Bronchial epithelial cell (primary cell): Measurements from ENCODE around the gene ELMO1. TPM values are rescaled to one million over a fixed set of nuclear protein-coding genes. Genes with fewer than 3 reads are reported as not detected.

Experiments
- DNase-seq: peaks from one replicate; pipeline ENCODE4 v3.0.0-alpha.2; 2010; ENCODE audit warnings: low read depth
- FAIRE-seq: peaks from 2 replicates; lab custom pipeline; 2011; peaks lifted over from hg19 to GRCh38; lab: Jason Lieb, UNC
- H3K27me3 ChIP-seq: 2 replicates; pipeline ENCODE4 v1.5.1; 2011; ENCODE audit warnings: low read length; ENCODE audit not compliant: control insufficient read depth, insufficient read depth
- H3K36me3 ChIP-seq: 2 replicates; pipeline ENCODE4 v1.5.1; 2011; ENCODE audit warnings: low read length; ENCODE audit not compliant: control insufficient read depth, insufficient read depth
- H3K4me3 ChIP-seq: 2 replicates; pipeline ENCODE4 v1.5.1; 2011; ENCODE audit warnings: mild to moderate bottlenecking, low read depth, low read length, control low read depth
- total RNA-seq: library from RNA; depleted of rRNA; stranded (reverse); fragments of >200 nt; gene quantifications from 2 replicates; pipeline ENCODE4 v1.2.1, GENCODE V29; 2014
- TF ChIP-seq, protein P1 (sequence below): IDR thresholded peaks from 2 replicates; pipeline ENCODE4 v1.5.1; 2011; ENCODE audit warnings: mild to moderate bottlenecking, moderate library complexity, low read length, control low read depth, inconsistent platforms; ENCODE audit not compliant: insufficient read depth, severe bottlenecking

ELMO1 gene
- total RNA-seq, 1 donor from 2014 or later, result under 0.01 TPM

DNA sequence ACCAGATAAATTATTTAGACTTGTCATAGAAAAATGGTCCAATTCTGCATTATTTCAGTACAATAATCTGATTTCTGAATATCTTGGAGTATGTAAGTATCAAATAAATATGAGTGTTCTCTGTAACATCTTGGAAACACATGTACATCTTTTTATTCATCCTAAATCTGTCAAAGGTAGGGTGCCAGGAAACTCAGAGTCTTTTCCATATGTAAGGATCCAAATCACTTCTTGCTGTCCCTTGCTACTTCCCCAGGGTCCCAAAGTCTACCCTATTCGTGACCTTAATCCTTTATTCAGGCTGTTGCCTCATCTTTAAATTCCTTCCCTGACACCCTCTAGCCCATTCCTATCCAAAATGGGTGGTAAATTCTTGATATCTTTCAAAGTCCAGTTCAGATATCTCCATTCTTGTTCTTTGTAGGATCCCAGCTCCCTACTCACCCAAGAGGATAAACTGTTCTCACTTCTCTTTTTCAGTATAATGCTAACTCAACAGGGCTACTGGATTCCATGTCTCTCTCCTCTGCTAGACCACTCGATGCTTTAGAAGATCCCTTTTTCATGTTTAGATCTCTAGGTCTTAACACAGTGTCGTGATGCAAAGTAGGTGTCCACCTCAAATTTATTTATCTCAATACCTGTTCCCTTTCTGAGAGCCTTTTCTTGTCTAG, 493.1 kb downstream of the ELMO1 start:
- Histone ChIP-seq H3K4me3 (no peak overlapping the region), H3K36me3 (no peaks in the 10 kb centered on the region), H3K27me3 (no peaks in the 10 kb centered on the region)
- no peak for FAIRE-seq
- no peak for DNase-seq
- TF ChIP-seq, protein P1, sequence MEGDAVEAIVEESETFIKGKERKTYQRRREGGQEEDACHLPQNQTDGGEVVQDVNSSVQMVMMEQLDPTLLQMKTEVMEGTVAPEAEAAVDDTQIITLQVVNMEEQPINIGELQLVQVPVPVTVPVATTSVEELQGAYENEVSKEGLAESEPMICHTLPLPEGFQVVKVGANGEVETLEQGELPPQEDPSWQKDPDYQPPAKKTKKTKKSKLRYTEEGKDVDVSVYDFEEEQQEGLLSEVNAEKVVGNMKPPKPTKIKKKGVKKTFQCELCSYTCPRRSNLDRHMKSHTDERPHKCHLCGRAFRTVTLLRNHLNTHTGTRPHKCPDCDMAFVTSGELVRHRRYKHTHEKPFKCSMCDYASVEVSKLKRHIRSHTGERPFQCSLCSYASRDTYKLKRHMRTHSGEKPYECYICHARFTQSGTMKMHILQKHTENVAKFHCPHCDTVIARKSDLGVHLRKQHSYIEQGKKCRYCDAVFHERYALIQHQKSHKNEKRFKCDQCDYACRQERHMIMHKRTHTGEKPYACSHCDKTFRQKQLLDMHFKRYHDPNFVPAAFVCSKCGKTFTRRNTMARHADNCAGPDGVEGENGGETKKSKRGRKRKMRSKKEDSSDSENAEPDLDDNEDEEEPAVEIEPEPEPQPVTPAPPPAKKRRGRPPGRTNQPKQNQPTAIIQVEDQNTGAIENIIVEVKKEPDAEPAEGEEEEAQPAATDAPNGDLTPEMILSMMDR, result no peak

DNA sequence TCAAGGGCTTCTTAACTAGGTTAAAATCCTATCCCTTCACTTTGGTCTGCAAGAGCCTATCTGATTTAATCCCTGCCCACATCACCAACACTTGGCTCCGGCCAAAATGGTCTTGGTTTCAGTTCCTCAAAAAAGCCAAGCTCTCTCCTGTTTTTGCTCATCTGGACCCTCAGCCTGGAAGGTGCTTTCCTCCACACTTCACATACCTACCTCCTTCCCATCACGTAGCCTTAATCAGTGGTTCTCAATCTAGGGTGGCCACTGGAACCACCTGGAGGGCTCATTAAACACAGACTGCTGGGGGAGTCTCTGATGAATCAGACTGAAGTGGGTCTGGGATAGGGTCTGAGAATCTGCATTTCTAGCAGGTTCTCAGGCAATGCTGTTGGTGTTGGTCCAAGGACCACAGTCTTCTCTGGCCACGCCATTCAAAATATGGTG, 497.4 kb downstream of the ELMO1 start:
- DNase-seq (no peak), FAIRE-seq (no peak)
- no peak overlapping the region for H3K4me3 ChIP-seq
- TF ChIP-seq, protein P1, result no peak
- H3K27me3 ChIP-seq, result no peaks in the 10 kb centered on the region
- H3K36me3 ChIP-seq, result no peaks in the 10 kb centered on the region

- TF ChIP-seq, protein P1, result no peak
- peak; percentile 1 for DNase-seq
- Histone ChIP-seq H3K4me3 (no peak overlapping the region), H3K36me3 (no peaks in the 10 kb centered on the region), H3K27me3 (no peaks in the 10 kb centered on the region)
- FAIRE-seq, result no peak
Measured at GRCh38 chr7:36949711-36950600, 498.7 kb downstream of the ELMO1 start.

GRCh38 chr7:36946401-36946739, 502.3 kb downstream of the ELMO1 start:
- FAIRE-seq, result no peak
- H3K4me3 ChIP-seq, result no peak overlapping the region
- TF ChIP-seq, protein P1, result no peak

GRCh38 chr7:36945612-36946400, 502.9 kb downstream of the ELMO1 start:
- no peaks in the 10 kb centered on the region for H3K27me3 ChIP-seq
- DNase-seq (no peak), FAIRE-seq (no peak)
- H3K4me3 ChIP-seq, result no peak overlapping the region
- no peaks in the 10 kb centered on the region for H3K36me3 ChIP-seq
- TF ChIP-seq, protein P1, result no peak

More at GRCh38 chr7:36946401-36946739, 502.3 kb downstream of the ELMO1 start:
- H3K36me3 ChIP-seq, result no peaks in the 10 kb centered on the region
- no peaks in the 10 kb centered on the region for H3K27me3 ChIP-seq
- no peak for DNase-seq
